GM18499 (cell line): ENCODE data around the gene AK6.
A peak's percentile ranks its signal among the peaks of the same experiment; 100 is the strongest.
"Not testable (repeated sequence)": the region's sequence is repeated elsewhere in the genome, so short reads cannot be mapped to it uniquely, and the experiment has no call there.

Source experiments
- ATAC-seq: cut with Tn5 transposase; IDR thresholded peaks from one replicate; pipeline ENCODE4 v1.9.1; 2021; ENCODE audit warnings: moderate number of reproducible peaks; ENCODE audit not compliant: insufficient read depth, unreplicated experiment

Gene AK6

DNA sequence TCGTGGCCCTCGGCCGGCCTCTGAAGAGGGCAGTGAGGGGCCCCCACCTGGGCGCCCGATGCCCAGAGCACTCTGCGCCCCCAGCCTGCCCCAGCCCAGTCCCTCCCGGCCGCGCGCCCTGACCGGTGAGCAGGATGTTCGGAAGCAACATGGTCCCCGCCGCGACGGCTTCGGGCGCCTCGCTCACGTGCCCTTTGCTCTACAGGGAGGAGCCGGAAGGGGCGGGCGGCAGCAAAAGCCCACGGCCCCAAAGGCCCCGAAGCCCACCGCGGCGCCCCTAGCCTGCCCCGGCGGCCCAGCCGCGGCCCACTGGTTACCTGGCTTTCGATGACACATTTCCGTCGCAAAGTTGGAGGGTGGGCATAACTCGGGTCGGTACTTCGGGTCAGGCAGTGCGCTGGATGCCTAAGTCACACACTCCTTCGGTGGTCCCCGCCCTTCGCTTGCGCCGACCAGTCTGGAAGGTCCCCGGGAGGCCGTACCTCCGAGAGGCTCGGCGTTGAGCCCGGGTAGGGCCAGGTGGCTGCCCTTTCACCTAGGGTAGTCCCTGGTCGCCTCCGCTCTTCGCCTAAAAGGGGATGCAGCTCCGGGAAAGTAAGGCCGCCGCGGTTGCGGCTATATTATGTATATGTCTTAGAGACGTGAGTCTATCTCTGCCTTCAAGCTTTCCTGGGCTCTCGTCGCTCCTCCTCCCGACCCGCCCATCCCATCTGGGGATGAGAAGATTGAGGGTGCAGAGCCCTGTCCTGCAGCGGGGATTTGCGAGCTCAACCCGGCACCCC lies at the start of gene AK6, which contains the start of the genes RAD17 and TAF9:
AK6 (minus strand) TSS at position 181 of the 782 bp plus-strand sequence; CDS start at position 151, 30 bp downstream.
RAD17 (plus strand) TSS at position 479 of the 782 bp plus-strand sequence. CDS start 2,391 bp downstream, outside the sequence.
TAF9 (minus strand) TSS at position 181 of the 782 bp plus-strand sequence. CDS start 3,783 bp downstream, outside the sequence.
- peak; percentile 75 for ATAC-seq

DNA sequence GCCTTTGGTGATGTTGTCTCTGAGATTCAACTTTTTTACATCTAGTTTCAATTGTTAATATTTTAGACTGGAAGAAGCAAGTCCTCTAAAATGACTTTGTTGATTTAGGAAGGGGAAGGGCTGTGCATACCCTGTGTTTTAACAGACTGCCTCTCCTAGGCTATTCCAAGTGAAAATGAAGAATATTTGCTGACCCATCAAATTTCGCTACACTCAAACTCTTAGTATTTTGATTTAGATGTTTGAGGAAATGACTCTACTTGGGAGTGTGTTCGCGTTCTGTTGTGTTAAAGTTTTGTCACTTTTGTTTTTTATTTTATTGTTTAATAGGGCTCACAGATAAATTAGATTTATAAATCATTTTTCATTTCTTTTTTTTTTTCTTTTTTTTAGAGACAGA lies 49.2 kb upstream of the AK6 start:
- ATAC-seq: no peak

DNA sequence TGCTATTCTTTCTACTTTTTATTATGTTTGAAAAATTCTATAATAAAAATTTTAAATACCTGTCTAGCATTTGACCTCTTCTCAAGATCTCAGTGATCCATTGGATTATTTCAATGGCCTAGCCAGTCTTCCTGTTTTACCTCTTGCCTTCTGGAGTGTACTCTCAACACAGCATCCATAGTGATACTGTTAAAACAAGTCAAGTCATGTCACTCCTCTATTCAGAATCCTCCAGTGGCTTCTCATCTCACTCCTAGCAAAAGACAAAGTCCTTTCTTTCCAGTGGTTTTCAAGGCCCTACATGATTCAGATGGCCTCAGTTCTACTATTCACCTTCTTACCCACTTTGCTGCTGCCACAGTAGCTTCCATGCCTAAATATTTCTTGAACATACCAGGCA lies 47.4 kb upstream of the AK6 start:
- no peak for ATAC-seq

DNA sequence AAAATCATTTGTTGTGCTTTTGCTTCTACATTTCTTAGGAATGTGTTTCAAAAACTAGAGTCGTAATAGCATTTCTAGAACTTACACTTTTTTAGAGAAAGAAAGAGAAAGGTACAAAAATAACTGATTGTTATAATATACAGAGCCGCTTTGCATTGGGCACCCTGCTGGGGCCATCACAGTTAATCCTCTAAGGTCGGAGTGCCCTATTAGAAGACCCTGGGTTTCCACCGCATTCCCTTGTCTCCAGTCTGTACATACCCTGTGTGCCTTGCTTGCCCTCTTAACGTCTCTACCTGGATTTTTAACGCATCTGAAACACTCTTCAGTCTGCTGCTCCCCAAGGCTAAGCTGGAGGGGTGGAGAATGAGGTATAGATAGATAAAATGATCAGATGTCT lies 46.9 kb upstream of the AK6 start:
- no peak for ATAC-seq

DNA sequence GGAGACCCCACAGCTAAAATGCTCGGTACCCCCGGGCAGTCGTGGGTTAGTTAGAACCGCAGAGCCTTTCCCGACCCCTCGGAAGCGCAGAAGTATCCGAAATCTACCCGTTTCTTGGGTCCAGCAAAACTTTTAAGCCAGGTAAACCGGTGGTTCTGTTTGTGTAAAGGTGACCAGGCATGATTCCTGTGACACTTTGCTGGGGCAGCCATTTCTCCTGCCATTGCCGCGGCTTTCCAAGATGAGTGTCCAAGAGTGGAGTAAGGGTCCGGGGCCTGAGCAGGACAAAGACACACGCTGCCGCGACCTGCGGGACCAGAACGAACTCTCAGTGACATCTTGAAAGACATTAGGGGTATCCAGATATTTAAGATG lies 46.3 kb upstream of the AK6 start:
- no peak for ATAC-seq

DNA sequence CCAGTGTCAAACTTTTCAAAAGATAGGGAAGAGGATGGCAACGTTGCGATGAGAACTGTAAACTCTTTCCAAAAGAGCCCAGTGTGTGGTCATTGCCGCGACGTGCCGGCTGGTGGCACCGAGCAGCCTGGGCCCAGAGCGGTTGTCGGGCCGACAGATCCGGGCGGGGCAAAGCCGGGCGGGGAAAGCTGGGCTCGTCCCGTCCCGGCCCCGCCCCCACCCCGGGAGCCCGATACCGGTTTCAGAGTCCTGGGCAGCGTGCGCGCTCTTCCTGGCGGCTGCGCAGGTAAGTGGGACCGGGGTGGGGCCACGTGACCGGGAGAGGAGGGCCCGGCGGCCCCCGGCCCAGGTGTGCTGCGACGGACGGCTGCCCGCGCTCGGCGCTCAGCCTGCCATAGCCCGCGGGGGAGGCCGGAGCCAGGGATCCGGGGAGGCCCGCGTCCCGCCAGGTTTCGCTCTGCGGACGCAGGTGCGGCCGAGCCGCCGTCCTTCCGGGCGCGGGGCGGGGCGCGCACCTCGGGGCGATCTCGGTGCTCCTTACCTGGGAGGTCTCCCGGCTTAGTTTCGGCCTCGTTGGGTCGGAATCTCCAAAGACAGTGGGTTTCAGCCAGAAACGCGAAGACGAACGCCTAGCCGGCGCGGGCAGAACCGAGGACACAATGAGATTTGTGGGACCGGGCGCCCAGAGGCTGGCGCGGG lies 45.7 kb upstream of the AK6 start, which contains the start of gene MARVELD2:
MARVELD2 (plus strand) TSS at position 232 of the 699 bp plus-strand sequence. CDS start 4,270 bp downstream, outside the sequence.
- no peak for ATAC-seq

DNA sequence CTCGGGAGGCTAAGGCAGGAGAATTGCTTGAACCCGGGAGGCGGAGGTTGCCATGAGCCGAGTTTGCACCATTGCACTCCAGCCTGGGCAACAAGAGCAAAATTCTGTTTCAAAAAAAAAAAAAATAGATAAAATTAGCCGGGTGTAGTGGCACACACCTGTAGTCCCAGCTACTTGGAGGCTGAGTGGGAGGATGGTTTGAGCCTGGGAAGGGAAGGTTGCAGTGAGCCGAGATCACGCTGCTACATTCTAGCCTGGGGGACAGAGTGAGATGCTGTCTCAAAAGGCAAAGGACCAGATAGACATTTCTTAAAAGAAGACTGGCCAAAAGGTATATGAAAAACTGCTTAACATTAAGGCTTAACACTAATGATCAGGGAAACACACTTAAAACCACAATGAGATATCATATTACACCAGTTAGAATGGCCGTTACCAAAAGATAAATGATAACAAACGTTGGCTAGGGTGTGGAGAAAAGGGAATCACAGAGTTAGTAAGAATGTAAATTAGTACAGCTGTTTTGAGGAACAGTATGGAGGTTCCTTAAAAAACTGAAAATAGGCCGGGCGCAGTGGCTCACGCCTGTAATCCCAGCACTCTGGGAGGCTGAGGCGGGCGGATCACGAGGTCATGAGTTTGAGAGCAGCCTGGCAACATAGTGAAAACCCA lies 35.5 kb upstream of the AK6 start:
- ATAC-seq: no peak

- ATAC-seq: no peak
Observed at GRCh38 chr5:69378376-69378775, 9.1 kb upstream of the AK6 start.

DNA sequence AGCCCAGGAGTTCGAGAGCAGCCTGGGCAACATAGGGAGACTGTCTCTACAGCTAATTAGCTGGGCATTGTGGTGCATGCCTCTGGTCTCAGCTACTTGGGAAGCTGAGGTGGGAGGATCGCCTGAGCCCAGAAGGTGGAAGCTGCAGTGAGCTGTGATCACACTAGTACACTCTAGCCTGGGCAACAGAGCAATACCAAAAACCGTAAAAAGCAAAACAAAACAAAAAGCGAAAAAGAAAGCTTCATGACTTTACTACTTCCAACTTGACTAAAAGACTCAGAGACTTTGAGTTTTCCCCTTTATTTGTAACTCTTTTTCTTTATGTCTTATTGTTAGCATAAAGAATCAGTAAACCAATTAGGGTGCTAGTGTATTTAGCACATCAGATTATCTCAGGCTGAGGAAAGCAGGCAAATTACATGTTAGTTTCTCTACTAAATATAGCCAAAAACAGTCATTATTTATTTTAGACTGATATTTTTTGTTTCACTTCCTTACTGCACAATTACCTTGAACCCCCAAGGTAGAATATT lies 5.7 kb upstream of the AK6 start:
- ATAC-seq: peak; percentile 46

DNA sequence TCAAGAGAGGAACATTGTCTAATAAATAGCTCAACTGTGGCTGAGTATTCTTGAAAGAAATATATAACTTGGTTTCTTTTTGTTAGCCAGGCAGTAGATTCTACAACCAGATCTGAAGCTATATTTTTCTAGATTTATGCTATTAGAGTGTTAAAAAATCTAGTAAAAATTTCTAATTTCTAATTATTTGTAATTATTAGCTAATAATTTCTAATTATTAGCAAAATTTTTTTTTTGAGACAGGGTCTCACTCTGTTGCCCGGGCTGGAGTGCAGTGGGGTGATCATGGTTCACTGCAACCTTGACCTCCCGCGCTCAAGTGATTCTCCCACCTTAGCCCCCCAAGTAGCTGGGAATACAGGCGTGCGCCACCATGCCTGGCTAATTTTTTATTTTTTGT lies 3.1 kb upstream of the AK6 start:
- ATAC-seq: no peak

- not testable (repeated sequence) for ATAC-seq
Observed at GRCh38 chr5:69370335-69370734, 1.0 kb upstream of the AK6 start.

DNA sequence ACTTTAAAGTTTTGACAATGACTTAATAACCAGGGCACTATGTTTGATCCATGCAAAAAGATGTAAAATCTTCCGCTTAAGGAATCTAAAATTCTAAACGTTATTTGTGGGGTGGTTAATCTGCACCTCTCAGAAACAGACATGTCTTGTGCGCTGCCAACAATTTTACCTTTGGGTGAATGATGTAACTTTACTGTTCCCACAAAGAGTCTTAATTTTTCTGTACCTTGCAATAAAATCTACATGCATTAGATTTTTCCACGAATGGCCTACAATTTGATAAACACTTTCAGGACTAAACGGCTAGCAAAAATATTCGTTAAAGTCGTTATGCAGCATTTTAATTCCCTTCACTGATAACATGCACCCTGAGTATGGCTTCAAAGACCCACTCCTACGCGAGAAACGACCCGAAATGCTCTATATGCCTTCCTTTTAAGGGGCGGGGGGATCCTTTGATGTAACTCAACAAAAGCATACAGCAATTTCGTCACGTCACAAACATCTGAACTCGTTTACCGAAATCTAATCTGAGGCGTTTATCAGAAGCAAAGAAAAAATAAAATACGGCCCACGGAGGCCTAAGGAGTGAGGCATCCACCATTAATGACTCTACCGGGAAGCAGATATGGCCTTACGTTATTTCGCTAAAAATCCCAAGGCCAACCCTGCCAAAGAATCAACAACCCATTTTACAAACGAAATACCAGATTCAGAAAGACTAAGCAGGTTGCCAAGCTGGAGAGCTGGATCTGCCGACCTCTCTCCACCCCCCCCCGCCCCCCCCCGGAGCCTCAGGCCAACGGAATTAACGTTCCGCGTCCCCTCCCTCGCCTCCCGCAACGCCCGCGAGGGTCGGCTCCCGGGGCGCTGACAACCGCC lies 621 bp downstream of the AK6 start:
- peak; percentile 9 for ATAC-seq

- ATAC-seq: no peak
Observed at GRCh38 chr5:69367697-69368279, 1.5 kb downstream of the AK6 start.

GRCh38 chr5:69364850-69365249 lies 4.5 kb downstream of the AK6 start:
- ATAC-seq: no peak

GRCh38 chr5:69364414-69364813 lies 4.9 kb downstream of the AK6 start:
- ATAC-seq: no peak

- ATAC-seq: no peak
Observed at GRCh38 chr5:69360442-69360841, 8.9 kb downstream of the AK6 start.

GRCh38 chr5:69359699-69360098 lies 9.6 kb downstream of the AK6 start:
- no peak for ATAC-seq

GRCh38 chr5:69350664-69351063 lies 18.7 kb downstream of the AK6 start:
- ATAC-seq: no peak

DNA sequence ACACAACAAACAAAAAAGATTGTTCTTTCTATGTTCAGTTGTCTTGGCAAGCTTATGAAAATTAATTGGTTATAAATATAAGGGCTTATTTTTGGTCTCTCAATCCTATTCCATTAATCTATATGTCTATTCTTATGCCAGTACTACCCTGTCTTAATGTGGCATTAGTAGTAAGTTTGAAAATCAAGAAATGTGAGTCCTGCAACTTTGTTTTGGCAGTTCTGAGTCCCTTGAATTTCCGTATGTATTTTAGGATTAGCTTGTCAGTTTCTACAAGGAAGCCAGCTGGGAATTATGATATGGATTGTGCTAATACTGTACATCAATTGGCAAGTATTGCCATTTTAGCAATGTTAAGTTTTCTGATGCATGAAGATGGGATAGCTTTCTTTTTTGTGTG lies 26.2 kb downstream of the AK6 start:
- no peak for ATAC-seq
